Measurements from ENCODE around the gene SRCIN1. TPM values are rescaled to one million over a fixed set of nuclear protein-coding genes. Genes with fewer than 3 reads are reported as not detected.

SRCIN1 gene
- total RNA-seq, 3 donors from 2014 or later, result 4.2 to 10.8 (median 8.8) TPM

DNA sequence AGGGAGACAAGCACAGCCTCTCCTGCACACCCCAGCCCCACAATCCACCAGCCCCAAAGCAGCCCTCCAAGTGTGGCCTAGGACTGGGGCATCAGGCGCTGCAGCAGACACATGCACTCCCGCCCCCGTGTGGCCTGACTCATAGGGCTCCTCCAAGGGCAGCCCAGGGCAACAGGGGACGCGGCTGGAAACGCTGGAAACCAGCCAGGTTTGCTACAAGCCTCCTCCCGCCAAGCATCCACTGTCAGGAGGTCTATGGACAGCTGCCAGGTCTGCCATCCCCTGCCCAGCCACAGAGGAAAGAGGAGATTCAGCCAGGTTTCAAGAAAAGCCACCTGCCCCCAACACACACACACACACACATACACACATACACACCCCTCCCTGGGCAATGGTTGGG is 25.8 kb downstream of the SRCIN1 start:
- H3K36me3 ChIP-seq, result no peaks in the 10 kb centered on the region
- H3K27ac ChIP-seq, result no peak overlapping the region
- no peak overlapping the region for H3K4me3 ChIP-seq
- no peaks in the 10 kb centered on the region for H3K9me3 ChIP-seq
- no peak for DNase-seq (ENCODE audit: low spot score in 2 of 2)
- peaks cover 4 to 19% of the 10 kb centered on the region in 2 donors for H3K4me1 ChIP-seq
- no peak for TF ChIP-seq POLR2A (IDR thresholded peaks at IDR 0.05)
- no peak for TF ChIP-seq POLR2AphosphoS5 (IDR thresholded peaks at IDR 0.05)
- TF ChIP-seq, protein P1, sequence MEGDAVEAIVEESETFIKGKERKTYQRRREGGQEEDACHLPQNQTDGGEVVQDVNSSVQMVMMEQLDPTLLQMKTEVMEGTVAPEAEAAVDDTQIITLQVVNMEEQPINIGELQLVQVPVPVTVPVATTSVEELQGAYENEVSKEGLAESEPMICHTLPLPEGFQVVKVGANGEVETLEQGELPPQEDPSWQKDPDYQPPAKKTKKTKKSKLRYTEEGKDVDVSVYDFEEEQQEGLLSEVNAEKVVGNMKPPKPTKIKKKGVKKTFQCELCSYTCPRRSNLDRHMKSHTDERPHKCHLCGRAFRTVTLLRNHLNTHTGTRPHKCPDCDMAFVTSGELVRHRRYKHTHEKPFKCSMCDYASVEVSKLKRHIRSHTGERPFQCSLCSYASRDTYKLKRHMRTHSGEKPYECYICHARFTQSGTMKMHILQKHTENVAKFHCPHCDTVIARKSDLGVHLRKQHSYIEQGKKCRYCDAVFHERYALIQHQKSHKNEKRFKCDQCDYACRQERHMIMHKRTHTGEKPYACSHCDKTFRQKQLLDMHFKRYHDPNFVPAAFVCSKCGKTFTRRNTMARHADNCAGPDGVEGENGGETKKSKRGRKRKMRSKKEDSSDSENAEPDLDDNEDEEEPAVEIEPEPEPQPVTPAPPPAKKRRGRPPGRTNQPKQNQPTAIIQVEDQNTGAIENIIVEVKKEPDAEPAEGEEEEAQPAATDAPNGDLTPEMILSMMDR (IDR thresholded peaks at IDR 0.05), result no peak
- peaks cover 3 to 20% of the 10 kb centered on the region in 2 donors for H3K27me3 ChIP-seq
- intact Hi-C loops (cut with DNase I; ENCODE audit: low total_unique reads), result no loop called here

DNA sequence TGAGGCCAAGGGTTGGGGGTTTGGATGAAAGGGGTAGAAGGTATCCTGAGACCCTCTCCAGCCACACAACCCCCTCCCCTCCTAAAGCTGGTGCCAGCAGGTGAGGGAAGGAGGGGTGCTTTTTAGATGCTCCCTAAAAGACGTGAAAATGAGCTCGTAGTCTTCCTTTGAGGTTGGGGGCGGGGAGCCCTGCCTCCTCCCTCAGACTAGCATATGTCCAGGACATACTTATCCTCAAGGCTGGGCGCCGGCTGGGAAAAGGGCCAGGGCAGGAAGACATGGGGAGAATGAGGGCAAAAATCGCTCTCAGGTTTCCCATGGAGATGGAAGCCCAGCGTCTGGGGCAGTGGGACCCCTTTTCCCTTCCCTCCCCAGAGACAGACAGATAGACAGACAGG is 26.7 kb downstream of the SRCIN1 start:
- no peak for TF ChIP-seq POLR2AphosphoS5 (IDR thresholded peaks at IDR 0.05)
- TF ChIP-seq, protein P1 (IDR thresholded peaks at IDR 0.05), result no peak
- TF ChIP-seq POLR2A (IDR thresholded peaks at IDR 0.05), result no peak
- Histone ChIP-seq H3K4me1 (peaks cover 4 to 14% of the 10 kb centered on the region in 2 donors), H3K4me3 (no peak overlapping the region), H3K27ac (no peak overlapping the region), H3K36me3 (no peaks in the 10 kb centered on the region), H3K9me3 (no peaks in the 10 kb centered on the region), H3K27me3 (peaks cover 3 to 20% of the 10 kb centered on the region in 2 donors)
- intact Hi-C loops (cut with DNase I; ENCODE audit: low total_unique reads), result no loop called here
- no peak for DNase-seq (ENCODE audit: low spot score in 2 of 2)

DNA sequence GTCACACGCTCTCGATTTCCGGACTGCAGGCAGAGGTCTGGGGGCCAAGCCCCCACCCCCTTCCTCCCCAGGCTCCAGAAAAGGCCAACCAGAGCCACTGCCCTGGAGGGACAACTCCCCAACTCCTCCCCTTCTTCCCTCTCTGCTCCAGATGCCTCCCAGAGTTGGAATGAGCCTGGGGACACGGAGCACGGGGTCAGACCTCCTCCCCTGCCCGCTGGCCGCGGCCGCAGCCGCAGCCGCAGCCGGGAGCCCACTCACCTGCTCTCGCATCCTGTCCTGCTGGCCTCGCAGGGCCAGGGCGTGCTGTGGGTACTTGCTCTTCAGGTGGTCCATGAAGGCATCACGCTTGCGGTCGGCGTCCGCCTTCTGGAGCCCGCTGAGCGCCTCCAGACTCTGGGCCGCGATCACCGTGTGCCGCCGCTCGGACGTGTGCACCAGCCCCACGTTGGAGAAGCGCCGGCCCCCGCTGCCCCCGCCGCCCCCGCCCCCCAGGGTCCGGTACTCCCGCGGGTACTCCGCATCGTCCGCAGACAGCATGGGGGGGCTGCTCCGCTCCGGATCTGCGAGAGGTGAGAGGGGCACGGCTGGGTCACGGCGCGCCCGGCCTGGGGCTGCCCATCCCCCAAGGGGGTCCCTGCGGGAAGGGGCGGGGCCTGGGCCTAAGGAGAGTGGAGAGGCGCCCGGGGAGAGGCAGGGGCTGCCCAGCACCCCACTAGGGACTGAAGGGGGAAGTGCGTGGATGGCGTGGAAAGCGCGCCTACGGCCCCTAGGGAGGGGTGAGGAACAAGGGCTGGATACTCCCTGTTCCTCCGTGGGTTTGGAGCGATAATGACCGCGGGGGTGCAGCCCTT is 27.3 kb downstream of the SRCIN1 start:
- no peak for DNase-seq (ENCODE audit: low spot score in 2 of 2)
- no peak for TF ChIP-seq POLR2AphosphoS5 (IDR thresholded peaks at IDR 0.05)
- TF ChIP-seq, protein P1 (IDR thresholded peaks at IDR 0.05), result no peak
- no peak for TF ChIP-seq POLR2A (IDR thresholded peaks at IDR 0.05)
- Histone ChIP-seq H3K4me1 (peaks cover 4 to 10% of the 10 kb centered on the region in 2 donors), H3K27ac (no peak overlapping the region), H3K9me3 (no peaks in the 10 kb centered on the region), H3K4me3 (peak overlapping the region; percentile 7 to 53 (median 16)), H3K36me3 (no peaks in the 10 kb centered on the region), H3K27me3 (peaks cover 3 to 20% of the 10 kb centered on the region in 2 donors)
- intact Hi-C loops (cut with DNase I; ENCODE audit: low total_unique reads), result no loop called here

DNA sequence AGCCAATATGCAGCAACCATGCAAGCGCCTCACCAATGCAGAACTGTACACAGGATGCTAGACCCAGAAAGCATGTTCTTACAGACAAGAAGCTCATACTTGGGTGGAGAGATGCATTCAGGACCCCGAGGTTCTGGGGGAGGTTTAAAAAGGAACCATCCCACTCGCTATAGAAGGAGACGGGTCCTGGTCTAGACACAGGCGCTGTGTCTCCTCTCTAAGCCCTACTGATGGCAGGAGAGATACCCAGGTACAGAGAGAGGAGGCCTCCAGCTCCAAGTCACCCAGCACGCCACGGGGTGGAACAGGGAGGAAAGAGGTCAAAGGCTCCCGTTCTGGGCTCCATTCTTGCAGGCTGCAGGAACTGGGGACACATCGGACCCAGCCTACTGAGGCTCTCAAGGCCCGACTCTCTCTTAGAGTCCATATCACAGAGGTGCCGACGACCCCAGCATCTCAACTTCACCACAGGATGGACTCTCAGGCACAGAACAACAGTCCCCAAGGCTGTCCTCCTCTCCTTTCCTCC is 28.0 kb downstream of the SRCIN1 start:
- intact Hi-C loops (cut with DNase I; ENCODE audit: low total_unique reads), result no loop called here
- peaks cover 4 to 13% of the 10 kb centered on the region in 2 donors for H3K4me1 ChIP-seq
- no peak for DNase-seq (ENCODE audit: low spot score in 2 of 2)
- H3K4me3 ChIP-seq, result peak overlapping the region in 2 of 3 donors; percentile 16 to 53
- no peaks in the 10 kb centered on the region for H3K9me3 ChIP-seq
- H3K27ac ChIP-seq, result no peak overlapping the region
- TF ChIP-seq, protein P1 (IDR thresholded peaks at IDR 0.05), result no peak
- TF ChIP-seq POLR2A (IDR thresholded peaks at IDR 0.05), result no peak
- TF ChIP-seq POLR2AphosphoS5 (IDR thresholded peaks at IDR 0.05), result no peak
- peaks cover 3 to 23% of the 10 kb centered on the region in 2 donors for H3K27me3 ChIP-seq
- H3K36me3 ChIP-seq, result no peaks in the 10 kb centered on the region

DNA sequence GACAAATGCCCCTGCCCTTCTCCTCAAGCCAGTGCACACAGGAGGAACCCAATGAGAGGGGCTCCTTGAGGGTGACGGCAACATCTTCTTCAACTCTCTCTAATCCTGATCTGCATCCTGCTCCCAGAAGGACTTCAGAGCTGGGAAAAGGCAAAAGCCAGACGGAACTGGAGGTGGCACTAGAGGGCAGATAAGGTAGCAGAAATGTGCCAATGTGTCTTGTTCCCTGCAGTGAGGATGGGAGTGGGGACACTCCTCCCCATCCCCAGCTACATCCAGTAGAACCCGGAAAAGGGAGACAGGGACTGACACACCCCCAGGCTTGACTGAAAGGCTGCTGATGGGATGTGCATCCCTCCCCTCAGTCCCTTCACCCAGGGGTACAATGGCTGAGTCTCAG is 28.5 kb downstream of the SRCIN1 start:
- intact Hi-C loops (cut with DNase I; ENCODE audit: low total_unique reads), result no loop called here
- no peaks in the 10 kb centered on the region for H3K36me3 ChIP-seq
- no peaks in the 10 kb centered on the region for H3K9me3 ChIP-seq
- no peak overlapping the region for H3K4me3 ChIP-seq
- H3K27me3 ChIP-seq, result peaks cover 3 to 23% of the 10 kb centered on the region in 2 donors
- H3K4me1 ChIP-seq, result peaks cover 4 to 15% of the 10 kb centered on the region in 2 donors
- no peak overlapping the region for H3K27ac ChIP-seq
- TF ChIP-seq, protein P1 (IDR thresholded peaks at IDR 0.05), result no peak
- no peak for DNase-seq (ENCODE audit: low spot score in 2 of 2)

Data from breast epithelium (tissue), 4 donors.